AG10803 (cell line): ENCODE measurements around the gene DYNLT2.

Experiments
- DNase-seq: peaks from one replicate; pipeline ENCODE4 v3.0.0; 2010; ENCODE audit warnings: low read depth
- H3K4me3 ChIP-seq: 2 replicates; pipeline ENCODE4 v1.5.1; 2011; ENCODE audit warnings: mild to moderate bottlenecking, low read length, control low read depth
- CTCF ChIP-seq: conservative IDR thresholded peaks from 2 replicates; pipeline ENCODE4 v1.5.1; 2011; ENCODE audit warnings: mild to moderate bottlenecking, low read length, control low read depth, inconsistent platforms

DYNLT2 gene

DNA sequence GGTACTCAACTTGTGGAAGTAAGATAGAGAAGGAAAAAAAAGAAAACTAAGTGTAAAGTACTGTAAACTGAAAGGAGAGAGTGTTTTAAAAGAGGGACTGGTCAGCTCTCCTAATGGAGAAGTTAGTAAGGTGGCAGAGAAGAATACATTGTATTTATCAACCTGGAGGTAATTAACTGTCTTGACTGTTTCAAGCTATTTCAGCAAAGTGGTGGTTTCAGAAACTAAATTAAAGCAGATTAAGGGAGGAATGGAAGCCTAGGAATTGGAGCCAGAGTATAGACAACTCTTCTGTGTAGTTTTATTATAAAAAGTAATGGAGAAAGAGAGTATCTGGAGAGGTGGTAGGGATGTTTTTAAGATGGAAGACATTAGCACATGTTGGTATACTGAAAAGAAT lies 24.4 kb downstream of the DYNLT2 start:
- TF ChIP-seq CTCF: no peak
- no peak overlapping the region for H3K4me3 ChIP-seq
- DNase-seq: no peak

DNA sequence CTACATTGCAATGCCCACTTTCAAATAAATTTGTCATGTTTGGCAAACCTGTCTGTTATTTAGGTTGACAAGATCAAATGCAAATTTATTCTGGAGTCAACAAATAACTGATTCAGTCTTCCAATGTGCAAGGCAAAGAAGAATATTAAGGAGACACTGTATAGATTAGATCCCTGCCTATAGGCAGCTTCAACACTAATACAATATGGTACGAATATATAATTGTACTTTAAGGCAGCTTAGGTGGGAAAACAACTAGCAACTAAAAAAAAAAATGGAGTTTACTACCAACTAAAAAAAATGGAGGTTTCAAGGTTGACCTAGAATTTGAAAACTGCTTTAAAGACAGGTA lies 25.3 kb downstream of the DYNLT2 start:
- no peak overlapping the region for H3K4me3 ChIP-seq
- DNase-seq: no peak
- no peak for TF ChIP-seq CTCF

- peak; percentile 47 for DNase-seq
- H3K4me3 ChIP-seq: peak overlapping the region; percentile 55
- no peak for TF ChIP-seq CTCF
These were observed 26.0 kb downstream of the DYNLT2 start for GRCh38 chr6:169725125-169726048.

DNA sequence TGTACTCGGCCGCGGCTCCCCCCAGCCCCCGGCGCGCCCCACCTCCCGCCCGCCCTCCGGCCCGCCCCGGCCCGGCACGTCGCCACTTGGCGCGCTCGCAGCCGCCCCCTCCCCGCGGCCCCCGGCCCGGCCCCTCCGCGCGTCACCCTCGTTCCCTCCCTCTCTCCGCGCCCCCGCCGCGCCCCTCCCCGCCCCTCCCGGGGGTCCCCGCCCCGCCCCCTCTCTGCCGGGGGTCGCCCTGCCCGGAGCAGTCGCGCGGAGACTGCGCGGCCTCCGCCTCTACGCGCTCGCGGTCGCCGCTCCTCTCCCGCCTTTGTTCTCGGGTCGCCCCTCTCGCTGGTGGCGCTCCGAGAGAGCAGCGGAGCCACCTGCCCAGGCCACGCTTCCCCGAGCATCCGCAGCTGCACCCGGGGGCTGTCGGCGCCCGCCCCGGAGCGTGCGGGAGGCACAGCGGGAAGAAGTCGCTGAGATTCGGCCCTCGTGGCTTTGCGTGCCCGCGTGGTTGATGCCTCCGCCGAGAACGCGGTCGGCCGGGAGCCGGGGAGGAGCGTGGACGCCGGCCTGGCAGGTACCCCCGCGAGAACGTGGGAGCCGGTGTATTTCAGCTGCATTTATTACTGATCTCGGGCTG lies 26.8 kb downstream of the DYNLT2 start, which contains the start of gene PHF10:
Gene PHF10 (minus strand): TSS at position 7 of the 631 bp plus-strand sequence. CDS start 569 bp downstream, outside the sequence.
- DNase-seq: peak; percentile 9

GRCh38 chr6:169723991-169724493 lies 27.3 kb downstream of the DYNLT2 start:
- H3K4me3 ChIP-seq: peak overlapping the region; percentile 43
- peak; percentile 24 for DNase-seq
- no peak for TF ChIP-seq CTCF

More for the DNA sequence above, 26.8 kb downstream of the DYNLT2 start, which contains the start of gene PHF10:
- H3K4me3 ChIP-seq: peak within 1 kb of the TSS; percentile 67
- TF ChIP-seq CTCF: no peak

- peak overlapping the region; percentile 67 for H3K4me3 ChIP-seq
- DNase-seq: peak; percentile 71
- no peak for TF ChIP-seq CTCF
These were observed 28.0 kb downstream of the DYNLT2 start for GRCh38 chr6:169723200-169723909.
